Panc1 (cell line): ENCODE measurements around the gene GNG10.

ENCODE experiments used
- REST ChIP-seq, 2 experiments: IDR thresholded peaks; 2 replicates each; pipeline ENCODE4 v1.6.1; 2011 to 2012; ENCODE audit warnings: low read depth in 2 of 2, control low read depth in 1 of 2, low read length in 1 of 2, mild to moderate bottlenecking in 1 of 2, moderate library complexity in 1 of 2; ENCODE audit not compliant: insufficient read depth in 1 of 2
- TF ChIP-seq, protein P1 (sequence below): fragments of 450-650 bp; IDR thresholded peaks from 2 replicates; pipeline ENCODE4 v1.5.1; 2017; ENCODE audit warnings: mild to moderate bottlenecking

GRCh38 chr9:111661802-111662521, 557 bp downstream of the GNG10 start:
- TF ChIP-seq, protein P1, sequence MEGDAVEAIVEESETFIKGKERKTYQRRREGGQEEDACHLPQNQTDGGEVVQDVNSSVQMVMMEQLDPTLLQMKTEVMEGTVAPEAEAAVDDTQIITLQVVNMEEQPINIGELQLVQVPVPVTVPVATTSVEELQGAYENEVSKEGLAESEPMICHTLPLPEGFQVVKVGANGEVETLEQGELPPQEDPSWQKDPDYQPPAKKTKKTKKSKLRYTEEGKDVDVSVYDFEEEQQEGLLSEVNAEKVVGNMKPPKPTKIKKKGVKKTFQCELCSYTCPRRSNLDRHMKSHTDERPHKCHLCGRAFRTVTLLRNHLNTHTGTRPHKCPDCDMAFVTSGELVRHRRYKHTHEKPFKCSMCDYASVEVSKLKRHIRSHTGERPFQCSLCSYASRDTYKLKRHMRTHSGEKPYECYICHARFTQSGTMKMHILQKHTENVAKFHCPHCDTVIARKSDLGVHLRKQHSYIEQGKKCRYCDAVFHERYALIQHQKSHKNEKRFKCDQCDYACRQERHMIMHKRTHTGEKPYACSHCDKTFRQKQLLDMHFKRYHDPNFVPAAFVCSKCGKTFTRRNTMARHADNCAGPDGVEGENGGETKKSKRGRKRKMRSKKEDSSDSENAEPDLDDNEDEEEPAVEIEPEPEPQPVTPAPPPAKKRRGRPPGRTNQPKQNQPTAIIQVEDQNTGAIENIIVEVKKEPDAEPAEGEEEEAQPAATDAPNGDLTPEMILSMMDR: no peak
- TF ChIP-seq REST (IDR thresholded peaks at IDR 0.05; ENCODE audit: insufficient read depth in 1 of 2, low read depth in 2 of 2, low read length in 1 of 2): no peak
